Measurements from ENCODE around the gene SLC19A1. TPM values are rescaled to one million over a fixed set of nuclear protein-coding genes. Genes with fewer than 3 reads are reported as not detected.

SLC19A1 gene
- total RNA-seq, result 1 to 10 TPM; 1.5 to 8.6 (median 5.3) TPM

DNA sequence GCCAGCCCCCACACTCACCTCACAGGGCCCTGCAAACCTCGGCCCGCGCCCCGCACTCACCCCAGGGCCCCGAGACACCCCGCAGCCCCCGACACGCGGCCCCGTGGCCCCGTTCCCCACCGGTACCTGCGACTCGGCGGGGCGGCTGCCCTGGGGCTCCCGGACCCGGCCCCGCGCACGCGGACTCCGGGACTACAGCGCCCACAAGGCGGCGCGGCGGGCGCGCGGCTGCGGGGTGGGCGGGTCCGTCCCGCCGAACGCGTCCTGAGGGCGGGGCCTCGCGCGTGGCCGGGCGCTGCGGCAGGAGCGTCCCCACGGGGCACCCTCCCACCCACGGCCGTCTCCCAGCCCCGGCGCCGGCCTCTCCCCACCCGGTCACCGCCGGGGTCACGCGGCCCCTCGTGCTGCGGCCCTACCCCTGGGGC is at the start of gene SLC19A1:
TSS of gene SLC19A1 (minus strand) at position 199 of the 425 bp plus-strand sequence. CDS start 4,481 bp downstream, outside the sequence.
- Histone ChIP-seq H3K27me3 (no peaks in the 10 kb centered on the region), H3K4me1 (peaks cover 0 to 24% (median 11%) of the 10 kb centered on the region in 3 donors), H3K9me3 (no peaks in the 10 kb centered on the region), H3K4me3 (peak within 1 kb of the TSS; percentile 81 to 85), H3K36me3 (no peaks in the 10 kb centered on the region), H3K27ac (peak within 1 kb of the TSS in 3 of 4 donors; percentile 72 to 82 (median 74))
- WGBS, 2 donors (ENCODE audit: low coverage in 1 of 2), result no CpG with 5 or more reads among the region's 59 CpGs
- TF ChIP-seq POLR2AphosphoS5 (IDR thresholded peaks at IDR 0.05) (no peak), EP300 (IDR thresholded peaks at IDR 0.05) (no peak), POLR2A (IDR thresholded peaks at IDR 0.05) (peak in 1 of 2 donors; percentile 26)
- TF ChIP-seq, protein P1, sequence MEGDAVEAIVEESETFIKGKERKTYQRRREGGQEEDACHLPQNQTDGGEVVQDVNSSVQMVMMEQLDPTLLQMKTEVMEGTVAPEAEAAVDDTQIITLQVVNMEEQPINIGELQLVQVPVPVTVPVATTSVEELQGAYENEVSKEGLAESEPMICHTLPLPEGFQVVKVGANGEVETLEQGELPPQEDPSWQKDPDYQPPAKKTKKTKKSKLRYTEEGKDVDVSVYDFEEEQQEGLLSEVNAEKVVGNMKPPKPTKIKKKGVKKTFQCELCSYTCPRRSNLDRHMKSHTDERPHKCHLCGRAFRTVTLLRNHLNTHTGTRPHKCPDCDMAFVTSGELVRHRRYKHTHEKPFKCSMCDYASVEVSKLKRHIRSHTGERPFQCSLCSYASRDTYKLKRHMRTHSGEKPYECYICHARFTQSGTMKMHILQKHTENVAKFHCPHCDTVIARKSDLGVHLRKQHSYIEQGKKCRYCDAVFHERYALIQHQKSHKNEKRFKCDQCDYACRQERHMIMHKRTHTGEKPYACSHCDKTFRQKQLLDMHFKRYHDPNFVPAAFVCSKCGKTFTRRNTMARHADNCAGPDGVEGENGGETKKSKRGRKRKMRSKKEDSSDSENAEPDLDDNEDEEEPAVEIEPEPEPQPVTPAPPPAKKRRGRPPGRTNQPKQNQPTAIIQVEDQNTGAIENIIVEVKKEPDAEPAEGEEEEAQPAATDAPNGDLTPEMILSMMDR (IDR thresholded peaks at IDR 0.05), result peak in 3 of 4 experiments; percentile 61 to 78 (median 63)
- peak; percentile 89 for ATAC-seq

DNA sequence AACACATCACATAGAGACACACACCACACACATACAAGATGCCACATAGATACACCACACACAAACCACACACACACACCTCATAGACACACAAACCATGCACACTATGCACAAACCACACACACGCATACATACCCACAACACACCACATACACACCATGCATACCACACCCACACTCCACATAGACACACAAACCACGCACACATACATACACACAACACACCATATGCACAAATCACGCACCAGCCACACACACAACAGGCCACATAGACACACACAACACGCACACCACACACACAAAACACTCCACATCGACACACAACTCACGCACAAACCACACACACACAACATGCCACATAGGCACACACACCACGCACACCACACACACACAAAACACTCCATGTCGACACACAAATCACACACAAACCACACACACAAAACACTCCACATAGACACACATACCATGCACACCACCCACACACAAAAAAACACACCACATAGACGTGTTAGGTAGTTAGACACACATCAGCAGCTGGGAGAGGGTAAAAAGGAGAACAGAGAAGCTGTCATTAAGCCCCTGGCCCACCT is 49.5 kb upstream of the SLC19A1 start:
- H3K36me3 ChIP-seq, result no peaks in the 10 kb centered on the region
- no peak for TF ChIP-seq POLR2AphosphoS5 (IDR thresholded peaks at IDR 0.05)
- H3K4me1 ChIP-seq, result peaks cover 0 to 24% (median 4%) of the 10 kb centered on the region in 3 donors
- H3K9me3 ChIP-seq, result peaks cover 0 to 16% (median 0%) of the 10 kb centered on the region in 3 donors
- WGBS, 2 donors (ENCODE audit: low coverage in 1 of 2), result 78 to 88% methylated on average over 6 to 8 of the region's 9 CpGs
- no peak for ATAC-seq
- peaks cover 78% of the 10 kb centered on the region for H3K27me3 ChIP-seq
- H3K27ac ChIP-seq, result no peak overlapping the region
- H3K4me3 ChIP-seq, result no peak overlapping the region

DNA sequence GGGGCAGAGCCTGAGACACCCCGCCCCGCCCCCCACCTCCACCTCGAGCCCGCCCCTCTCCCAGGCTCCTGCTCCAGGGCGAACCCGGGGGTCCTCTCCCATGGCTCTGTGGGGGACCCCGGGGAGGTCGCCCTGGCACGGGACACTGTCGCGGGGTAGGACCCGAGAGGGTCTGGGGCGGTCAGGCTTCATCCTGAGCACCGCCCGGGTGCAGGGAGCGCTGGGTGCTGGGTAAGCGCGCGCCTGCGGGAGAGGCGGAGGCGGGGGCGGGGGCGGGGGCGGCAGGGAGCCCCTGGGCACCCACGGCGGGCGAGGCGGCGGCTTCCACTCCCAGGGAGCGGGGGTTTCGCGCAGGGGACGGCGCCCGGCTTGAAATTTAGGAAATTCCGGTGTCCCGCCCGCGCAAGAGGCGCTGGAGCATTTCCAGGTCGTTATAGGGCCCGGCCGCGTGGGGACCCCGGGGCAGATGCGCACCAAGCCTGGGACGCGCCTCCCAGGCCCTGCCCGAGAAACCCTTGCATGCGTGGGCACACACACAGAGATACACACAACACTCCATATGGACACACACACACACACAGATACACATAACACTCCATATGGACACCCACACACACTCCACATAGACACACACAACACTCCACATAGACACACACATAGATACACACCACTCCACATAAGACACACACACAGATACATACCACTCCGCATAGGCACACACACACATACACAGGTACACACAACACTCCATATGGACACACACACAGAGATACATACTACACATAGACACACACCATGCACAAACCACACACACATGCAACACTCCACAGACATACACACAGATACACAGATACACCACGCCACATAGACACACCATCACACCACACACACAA is 48.7 kb upstream of the SLC19A1 start:
- ATAC-seq, result peak; percentile 34
- whole genome bisulfite sequencing, 2 donors (ENCODE audit: low coverage in 1 of 2), result 93 to 100% methylated on average over 1 to 2 of the region's 53 CpGs
- Histone ChIP-seq H3K9me3 (peaks cover 0 to 24% (median under 1%) of the 10 kb centered on the region in 3 donors), H3K36me3 (no peaks in the 10 kb centered on the region), H3K27me3 (peaks cover 78% of the 10 kb centered on the region), H3K4me3 (peak overlapping the region; percentile 10 to 52), H3K27ac (peak overlapping the region in 1 of 4 donors; percentile 10), H3K4me1 (peaks cover 0 to 24% (median 4%) of the 10 kb centered on the region in 3 donors)
- TF ChIP-seq POLR2AphosphoS5 (IDR thresholded peaks at IDR 0.05) (no peak), POLR2A (IDR thresholded peaks at IDR 0.05) (no peak), EP300 (IDR thresholded peaks at IDR 0.05) (no peak)
- TF ChIP-seq, protein P1 (IDR thresholded peaks at IDR 0.05), result no peak

DNA sequence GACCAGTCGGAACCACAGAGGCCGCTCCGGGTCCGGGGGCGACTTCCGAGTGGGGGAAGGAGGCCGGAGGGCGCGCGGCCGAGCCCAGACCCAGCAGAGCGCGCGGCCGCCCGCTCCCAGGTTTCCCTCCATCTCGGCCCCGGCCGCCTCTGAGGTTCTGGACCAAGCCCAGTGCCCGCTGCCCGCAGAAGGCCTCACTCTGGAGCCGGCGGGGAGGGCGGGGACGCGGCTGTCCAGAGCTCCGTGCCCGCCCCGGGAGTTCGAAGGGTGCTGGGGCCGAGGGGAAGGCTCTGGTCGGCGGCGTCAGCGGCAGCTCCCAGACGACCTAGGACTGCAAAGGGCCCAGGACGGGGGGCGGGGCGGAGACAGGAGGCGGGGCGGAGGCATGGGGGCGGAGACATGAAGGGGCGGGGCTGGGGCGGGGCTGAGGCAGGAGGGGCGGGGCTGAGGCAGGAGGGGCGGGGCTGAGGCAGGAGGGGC is 48.0 kb upstream of the SLC19A1 start:
- H3K4me1 ChIP-seq, result peaks cover 0 to 24% (median 4%) of the 10 kb centered on the region in 3 donors
- H3K4me3 ChIP-seq, result peak overlapping the region; percentile 10 to 52
- ATAC-seq, result peak; percentile 73
- TF ChIP-seq POLR2AphosphoS5 (IDR thresholded peaks at IDR 0.05) (no peak), EP300 (IDR thresholded peaks at IDR 0.05) (no peak), POLR2A (IDR thresholded peaks at IDR 0.05) (no peak)
- TF ChIP-seq, protein P1 (IDR thresholded peaks at IDR 0.05), result no peak
- H3K9me3 ChIP-seq, result peaks cover 0 to 31% (median 2%) of the 10 kb centered on the region in 3 donors
- H3K36me3 ChIP-seq, result no peaks in the 10 kb centered on the region
- no CpG with 5 or more reads among the region's 46 CpGs for WGBS, 2 donors (ENCODE audit: low coverage in 1 of 2)
- H3K27me3 ChIP-seq, result peaks cover 73% of the 10 kb centered on the region
- H3K27ac ChIP-seq, result peak overlapping the region in 1 of 4 donors; percentile 4

DNA sequence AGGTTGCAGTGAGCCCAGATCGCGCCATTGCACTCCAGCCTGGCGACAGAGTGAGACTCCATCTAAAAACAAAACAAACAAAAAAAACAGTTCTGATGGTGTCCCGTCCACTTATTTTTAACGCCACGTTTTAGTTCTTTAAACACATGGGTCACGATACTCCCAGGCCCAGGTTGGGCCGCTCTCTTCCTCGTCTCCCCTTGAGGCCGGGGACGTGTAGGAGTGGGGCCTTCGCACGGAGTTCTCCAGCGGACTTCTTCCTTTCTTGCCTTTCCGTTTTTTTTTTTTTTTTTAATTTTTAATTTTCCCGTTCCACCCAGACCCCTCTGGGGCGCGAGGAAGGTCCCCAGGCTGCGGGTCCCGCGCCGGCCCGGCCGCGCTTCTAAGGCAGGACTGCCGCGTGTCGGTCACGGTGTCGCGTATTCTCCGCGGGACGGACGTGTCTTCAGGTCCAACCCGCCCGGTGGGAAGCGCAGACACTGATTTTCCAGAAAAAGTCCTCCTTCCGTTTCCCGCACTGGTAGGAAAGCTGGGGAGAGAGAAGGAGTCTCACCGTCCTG is 47.5 kb upstream of the SLC19A1 start:
- WGBS, 2 donors (ENCODE audit: low coverage in 1 of 2), result 40 to 75% methylated on average over 1 to 15 of the region's 41 CpGs
- Histone ChIP-seq H3K4me1 (peaks cover 0 to 24% (median 4%) of the 10 kb centered on the region in 3 donors), H3K9me3 (peaks cover 0 to 34% (median 2%) of the 10 kb centered on the region in 3 donors), H3K4me3 (peak overlapping the region in 1 of 2 donors; percentile 52), H3K27ac (peak overlapping the region in 1 of 4 donors; percentile 4), H3K36me3 (no peaks in the 10 kb centered on the region), H3K27me3 (peaks cover 71% of the 10 kb centered on the region)
- ATAC-seq, result no peak
- TF ChIP-seq POLR2AphosphoS5 (IDR thresholded peaks at IDR 0.05), result no peak
- TF ChIP-seq, protein P1 (IDR thresholded peaks at IDR 0.05), result no peak
- TF ChIP-seq EP300 (IDR thresholded peaks at IDR 0.05), result no peak
- TF ChIP-seq POLR2A (IDR thresholded peaks at IDR 0.05), result no peak
